Stimulated activated CD4-positive, alpha-beta T cell treated with anti-CD3 and anti-CD28 coated beads, Interleukin-1b, Interleukin-23, amount 100 ng/mL, for 48 hours (primary cell): ENCODE measurements around the gene CLHC1.

Experiments used
- DNase-seq: peaks from one replicate; pipeline ENCODE4 v3.0.0-alpha.2; 2020

CLHC1 gene

GRCh38 chr2:55168221-55169154 is 63.6 kb downstream of the CLHC1 start:
- no peak for DNase-seq

GRCh38 chr2:55165626-55166025 is 66.5 kb downstream of the CLHC1 start:
- DNase-seq, result no peak

- no peak for DNase-seq
Measured at GRCh38 chr2:55164534-55165480, 67.3 kb downstream of the CLHC1 start.

GRCh38 chr2:55163941-55164390 is 68.1 kb downstream of the CLHC1 start:
- DNase-seq, result no peak

- no peak for DNase-seq
Measured at GRCh38 chr2:55163274-55163721, 68.8 kb downstream of the CLHC1 start.

- no peak for DNase-seq
Measured at GRCh38 chr2:55162284-55163006, 69.6 kb downstream of the CLHC1 start.

- DNase-seq, result no peak
Measured at GRCh38 chr2:55161295-55162210, 70.5 kb downstream of the CLHC1 start.

- DNase-seq, result no peak
Measured at GRCh38 chr2:55160422-55160821, 71.7 kb downstream of the CLHC1 start.

- DNase-seq, result no peak
Measured at GRCh38 chr2:55159752-55160151, 72.3 kb downstream of the CLHC1 start.

GRCh38 chr2:55159037-55159651 is 72.9 kb downstream of the CLHC1 start:
- no peak for DNase-seq

GRCh38 chr2:55158111-55158814 is 73.8 kb downstream of the CLHC1 start:
- DNase-seq, result no peak

GRCh38 chr2:55157474-55157884 is 74.6 kb downstream of the CLHC1 start:
- no peak for DNase-seq

GRCh38 chr2:55156984-55157383 is 75.1 kb downstream of the CLHC1 start:
- no peak for DNase-seq

GRCh38 chr2:55156326-55156725 is 75.8 kb downstream of the CLHC1 start:
- no peak for DNase-seq

GRCh38 chr2:55155764-55156281 is 76.3 kb downstream of the CLHC1 start:
- DNase-seq, result no peak

GRCh38 chr2:55155206-55155605 is 76.9 kb downstream of the CLHC1 start:
- no peak for DNase-seq

GRCh38 chr2:55154525-55155030 is 77.5 kb downstream of the CLHC1 start:
- DNase-seq, result no peak

GRCh38 chr2:55153584-55154299 is 78.4 kb downstream of the CLHC1 start:
- no peak for DNase-seq
